ENCODE measurements around the gene HSD17B3. TPM values are rescaled to one million over a fixed set of nuclear protein-coding genes. Genes with fewer than 3 reads are reported as not detected.
"Not testable (repeated sequence)": the region's sequence is repeated elsewhere in the genome, so short reads cannot be mapped to it uniquely, and the experiment has no call there.

Gene HSD17B3
- total RNA-seq, 1 donor from 2014 or later: 0.78 TPM

- intact Hi-C loops (cut with DNase I): loop anchor here (5.0 to 10.0 kb wide), 4 partner anchors 103 to 1530 kb away; partner anchors contain the start of gene ERCC6L2
These were observed 87.3 kb downstream of the HSD17B3 start for GRCh38 chr9:96214635-96215034.

DNA sequence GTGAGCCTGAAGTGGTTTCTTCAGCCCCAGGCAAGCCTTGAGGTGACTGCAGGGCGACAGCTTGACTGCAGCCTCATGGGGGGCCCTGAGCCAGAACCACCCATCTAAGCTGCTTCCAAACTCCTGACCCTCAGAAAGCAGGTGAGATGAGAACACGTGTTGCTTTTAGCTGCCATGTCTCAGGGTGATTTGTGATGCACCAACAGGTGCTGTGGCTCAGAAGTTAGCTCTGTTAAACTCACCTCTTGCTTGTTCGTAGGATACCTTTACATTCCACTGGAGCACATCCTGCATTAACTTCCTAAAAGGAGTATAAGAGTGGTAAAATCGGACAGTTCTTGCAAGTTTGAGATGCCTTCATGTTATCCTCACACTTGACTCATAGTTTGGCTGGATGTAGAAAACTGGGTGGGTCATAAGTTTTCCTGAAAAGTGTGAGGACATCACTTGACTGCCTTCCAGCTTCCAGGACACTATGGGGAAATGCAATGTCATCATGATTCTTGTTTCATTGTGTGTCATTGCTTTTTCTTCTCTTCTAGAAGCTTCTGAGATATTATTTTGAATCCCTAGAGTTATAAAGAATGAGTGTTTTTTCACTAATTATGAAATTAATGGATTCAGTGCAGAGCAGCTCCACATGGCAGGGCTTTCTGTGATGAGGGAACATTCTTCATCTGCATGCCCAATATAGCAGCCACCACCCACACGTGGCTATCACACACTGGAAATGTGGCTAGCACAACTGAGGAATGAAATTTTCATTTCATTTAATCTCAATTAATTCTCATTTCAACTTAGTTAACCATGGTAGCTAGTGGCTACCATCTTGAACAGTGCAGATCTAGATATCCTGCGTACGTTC, 92.3 kb downstream of the HSD17B3 start:
- intact Hi-C loops (cut with DNase I): loop anchor here (10.0 kb wide), 2 partner anchors 145 to 1525 kb away; no protein-coding TSS in a partner anchor
- DNase-seq (ENCODE audit: missing footprints) (no peak), ATAC-seq (no peak)

More at GRCh38 chr9:96214635-96215034, 87.3 kb downstream of the HSD17B3 start:
- ATAC-seq (no peak), DNase-seq (ENCODE audit: missing footprints) (no peak)

- DNase-seq (ENCODE audit: missing footprints) (no peak), ATAC-seq (no peak)
- intact Hi-C loops (cut with DNase I): no loop called here
These were observed 95.7 kb downstream of the HSD17B3 start for GRCh38 chr9:96206156-96206751.

- intact Hi-C loops (cut with DNase I): no loop called here
- no peak for DNase-seq (ENCODE audit: missing footprints)
- no peak for ATAC-seq
These were observed 97.1 kb downstream of the HSD17B3 start for GRCh38 chr9:96204853-96205252.

DNA sequence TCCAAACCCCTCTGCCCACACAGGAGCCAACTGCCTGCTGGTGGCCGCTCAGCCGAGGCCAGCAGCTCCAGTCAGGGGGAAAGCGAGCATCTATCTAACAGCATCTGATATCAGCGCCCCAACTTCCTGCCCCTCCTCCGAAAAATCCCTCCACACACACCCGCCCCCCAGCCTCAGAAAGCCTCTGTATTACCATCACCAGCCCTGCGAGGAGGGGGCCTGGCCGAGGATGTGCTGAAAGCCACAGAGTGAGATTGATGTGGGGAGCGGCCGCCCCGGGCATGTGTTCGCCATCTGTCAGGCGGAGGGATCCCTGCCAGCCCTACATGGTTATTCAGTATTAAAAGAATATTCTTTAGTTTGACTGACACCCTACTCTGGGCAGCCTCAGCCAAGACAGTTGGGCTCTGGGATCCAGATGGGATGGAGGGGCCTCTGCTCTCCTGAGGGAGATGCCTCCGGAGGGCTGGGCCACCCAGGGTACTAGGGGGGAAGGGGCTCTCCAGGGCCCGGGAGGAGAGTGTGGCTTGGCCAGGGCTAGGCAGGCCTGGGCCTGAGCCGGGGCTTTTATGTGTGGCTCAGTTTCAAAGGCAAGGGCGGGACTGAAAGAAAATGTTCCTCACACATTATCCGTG, 98.0 kb downstream of the HSD17B3 start:
- ATAC-seq (no peak), DNase-seq (ENCODE audit: missing footprints) (no peak)
- intact Hi-C loops (cut with DNase I): no loop called here

DNA sequence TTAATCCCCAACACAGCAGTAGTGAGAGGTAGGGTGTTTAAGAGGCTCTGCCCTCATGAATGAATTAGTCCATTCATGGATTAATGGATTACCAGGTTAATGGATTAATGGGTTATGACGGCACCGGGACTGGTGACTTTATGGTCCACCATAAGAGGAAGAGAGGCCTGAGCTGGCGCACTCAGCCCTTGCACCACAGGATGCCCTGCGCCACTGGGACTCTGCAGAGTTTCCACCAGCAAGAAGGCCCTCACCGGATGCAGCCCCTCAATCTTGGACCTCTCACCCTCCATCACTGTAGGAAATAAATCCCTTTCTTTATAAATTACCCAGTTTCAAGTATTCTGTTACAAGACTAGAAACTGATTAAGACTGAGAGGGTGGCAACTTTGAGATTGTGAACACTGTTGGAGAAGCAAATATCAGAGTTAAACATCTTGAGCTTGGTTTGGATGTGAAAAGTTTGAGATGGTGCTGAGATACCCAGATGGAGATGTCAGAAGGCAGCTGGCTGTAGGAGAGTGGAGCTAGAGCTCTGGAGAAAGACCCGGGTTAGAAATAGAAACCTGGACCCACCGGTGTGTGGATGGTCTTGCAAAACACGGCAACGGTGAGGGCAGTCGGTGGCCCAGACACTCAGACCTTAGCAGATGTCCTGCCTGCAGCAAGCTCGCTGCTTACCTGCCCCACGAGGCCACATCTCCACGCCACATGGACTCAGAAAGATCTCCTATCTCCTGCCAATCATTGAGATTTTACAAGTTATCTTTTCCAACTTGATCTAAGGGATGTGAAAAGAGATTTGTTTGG, 98.8 kb downstream of the HSD17B3 start:
- intact Hi-C loops (cut with DNase I): no loop called here
- ATAC-seq: no peak
- DNase-seq (ENCODE audit: missing footprints): no peak

GRCh38 chr9:96201140-96201539, 100.8 kb downstream of the HSD17B3 start:
- intact Hi-C loops (cut with DNase I): no loop called here
- no peak for ATAC-seq

DNA sequence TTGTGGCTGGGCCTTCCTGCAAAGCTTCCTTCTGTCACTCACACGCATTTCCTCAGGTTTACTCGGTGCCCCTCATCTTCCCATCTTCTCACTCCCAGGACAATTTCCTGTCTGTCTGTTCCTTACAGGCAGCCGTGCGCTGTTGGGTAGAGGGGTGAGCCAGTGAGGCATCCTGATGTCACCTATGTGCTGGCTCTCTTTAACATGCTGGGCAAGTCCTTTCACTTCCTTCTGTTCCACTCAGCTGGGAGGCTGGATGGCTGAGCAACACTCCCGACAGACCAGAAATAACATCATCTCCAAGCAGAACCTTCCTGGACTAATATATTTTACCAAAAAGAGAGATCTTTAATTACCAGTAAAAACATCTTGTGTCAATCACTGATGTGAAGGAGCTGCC, 103.0 kb downstream of the HSD17B3 start:
- intact Hi-C loops (cut with DNase I): no loop called here
- DNase-seq (ENCODE audit: missing footprints): no peak
- ATAC-seq: no peak

More at GRCh38 chr9:96201140-96201539, 100.8 kb downstream of the HSD17B3 start:
- no peak for DNase-seq (ENCODE audit: missing footprints)

- DNase-seq (ENCODE audit: missing footprints) (no peak), ATAC-seq (no peak)
- intact Hi-C loops (cut with DNase I): no loop called here
These were observed 106.4 kb downstream of the HSD17B3 start for GRCh38 chr9:96195541-96195940.

GRCh38 chr9:96193236-96193755, 108.7 kb downstream of the HSD17B3 start:
- DNase-seq (ENCODE audit: missing footprints): no peak
- ATAC-seq: no peak
- intact Hi-C loops (cut with DNase I): no loop called here

GRCh38 chr9:96192710-96193109, 109.3 kb downstream of the HSD17B3 start:
- ATAC-seq (no peak), DNase-seq (ENCODE audit: missing footprints) (no peak)
- intact Hi-C loops (cut with DNase I): no loop called here

- ATAC-seq (no peak), DNase-seq (ENCODE audit: missing footprints) (no peak)
- intact Hi-C loops (cut with DNase I): no loop called here
These were observed 112.0 kb downstream of the HSD17B3 start for GRCh38 chr9:96189995-96190394.

GRCh38 chr9:96189581-96189980, 112.4 kb downstream of the HSD17B3 start:
- intact Hi-C loops (cut with DNase I); DNase-seq (ENCODE audit: missing footprints); ATAC-seq: not testable (repeated sequence)

DNA sequence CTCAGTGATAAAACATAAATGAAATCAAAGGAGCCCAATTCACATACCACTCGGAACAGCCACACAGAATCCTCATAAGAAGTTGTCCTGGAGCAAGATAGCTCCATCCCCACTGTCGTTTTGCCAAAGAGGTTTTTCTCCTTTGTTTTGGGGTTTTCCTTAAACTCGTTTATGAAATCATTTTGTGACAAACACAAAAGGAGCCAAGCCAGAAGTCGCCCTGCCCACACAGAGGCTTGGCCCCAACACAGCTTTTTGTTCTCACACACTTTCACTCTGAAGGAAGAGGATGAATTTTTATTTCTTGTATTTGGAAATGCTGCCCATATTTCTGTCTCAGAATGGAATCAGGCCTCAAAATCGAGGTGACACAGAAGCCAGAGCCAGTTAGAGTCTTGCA, 113.4 kb downstream of the HSD17B3 start:
- ATAC-seq: no peak
- intact Hi-C loops (cut with DNase I): no loop called here

DNA sequence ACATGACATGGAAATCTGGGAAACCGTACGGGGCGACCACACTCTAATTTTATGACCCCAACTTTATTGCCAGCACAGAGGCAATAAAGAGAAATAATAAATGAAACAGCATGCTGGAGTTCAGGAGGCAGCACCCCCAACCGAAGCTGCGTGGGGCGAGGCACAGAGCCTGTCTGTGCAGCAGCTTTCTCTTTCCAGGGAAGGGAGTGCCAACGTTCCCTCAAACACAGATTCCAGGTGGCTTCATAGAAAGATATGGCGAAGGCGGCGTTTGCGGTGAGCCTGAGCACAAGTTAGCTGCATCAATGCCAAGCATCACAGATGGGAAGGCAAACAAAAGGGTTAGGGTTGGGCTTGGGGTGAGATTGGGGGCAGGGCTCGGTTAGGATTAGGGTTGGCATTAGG, 114.8 kb downstream of the HSD17B3 start:
- intact Hi-C loops (cut with DNase I): no loop called here
- ATAC-seq: no peak
- DNase-seq (ENCODE audit: missing footprints): no peak

More for the DNA sequence above, 113.4 kb downstream of the HSD17B3 start:
- no peak for DNase-seq (ENCODE audit: missing footprints)

DNA sequence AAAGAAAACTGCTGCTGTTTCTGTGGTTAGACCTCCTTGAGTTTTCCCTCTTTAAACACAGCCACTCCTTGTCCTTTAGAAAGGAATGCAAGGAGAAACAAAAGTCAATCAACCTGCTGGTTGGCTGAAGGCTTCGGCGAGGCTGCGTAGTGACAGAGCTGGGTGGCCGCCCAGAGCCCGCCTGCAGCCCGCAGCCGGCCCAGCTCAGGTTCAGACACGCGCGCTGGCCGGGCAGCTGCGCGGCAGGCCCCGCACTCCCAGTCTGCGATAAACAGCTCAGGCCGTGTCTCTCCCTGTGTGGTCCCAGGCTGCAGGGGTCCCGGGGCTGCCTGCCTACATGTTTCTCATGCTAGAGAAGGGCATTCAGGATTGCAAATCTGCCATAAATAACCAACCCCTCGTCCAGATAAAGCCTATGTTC, 115.4 kb downstream of the HSD17B3 start:
- intact Hi-C loops (cut with DNase I): no loop called here
- ATAC-seq (peak; percentile 44), DNase-seq (ENCODE audit: missing footprints) (no peak)

- DNase-seq (ENCODE audit: missing footprints) (no peak), ATAC-seq (no peak)
- intact Hi-C loops (cut with DNase I): no loop called here
These were observed 116.3 kb downstream of the HSD17B3 start for GRCh38 chr9:96185518-96186156.
